Type B pancreatic cell (in vitro differentiated cells): ENCODE measurements around the gene RHOF. TPM values are rescaled to one million over a fixed set of nuclear protein-coding genes. Genes with fewer than 3 reads are reported as not detected.

Source experiments
- DNase-seq: peaks from one replicate; pipeline ENCODE4 v3.0.0; 2021; ENCODE audit warnings: mixed read lengths; ENCODE audit not compliant: unreplicated experiment; ENCODE audit errors: extremely low spot score
- H3K27ac Mint-ChIP-seq: 2 replicates; pipeline ENCODE4 v1.8.0; 2021; ENCODE audit warnings: mild to moderate bottlenecking, mixed read lengths
- H3K27me3 Mint-ChIP-seq: 2 replicates; pipeline ENCODE4 v1.8.0; 2021; ENCODE audit warnings: mixed read lengths
- H3K36me3 Mint-ChIP-seq: 2 replicates; pipeline ENCODE4 v1.8.0; 2021; ENCODE audit warnings: mixed read lengths
- H3K4me1 Mint-ChIP-seq: one replicate; pipeline ENCODE4 v1.8.0; 2021; ENCODE audit warnings: mixed read lengths; ENCODE audit not compliant: unreplicated experiment
- H3K4me3 Mint-ChIP-seq: 2 replicates; pipeline ENCODE4 v1.8.0; 2021; ENCODE audit warnings: mild to moderate bottlenecking, mixed read lengths
- H3K9me3 Mint-ChIP-seq: 2 replicates; pipeline ENCODE4 v1.8.0; 2021; ENCODE audit warnings: mixed read lengths
- CTCF ChIP-seq: fragments of 200-600 bp; sonication (generic); conservative IDR thresholded peaks from 2 replicates; pipeline ENCODE4 v1.5.0; 2021; ENCODE audit warnings: antibody characterized with exemption, mild to moderate bottlenecking
- total RNA-seq: library from RNA; stranded (reverse); gene quantifications from 2 replicates; pipeline ENCODE4 v1.2.1, GENCODE V29; 2021; ENCODE audit warnings: low replicate concordance

RHOF gene
- total RNA-seq, 1 donor from 2014 or later: 26.0 TPM

DNA sequence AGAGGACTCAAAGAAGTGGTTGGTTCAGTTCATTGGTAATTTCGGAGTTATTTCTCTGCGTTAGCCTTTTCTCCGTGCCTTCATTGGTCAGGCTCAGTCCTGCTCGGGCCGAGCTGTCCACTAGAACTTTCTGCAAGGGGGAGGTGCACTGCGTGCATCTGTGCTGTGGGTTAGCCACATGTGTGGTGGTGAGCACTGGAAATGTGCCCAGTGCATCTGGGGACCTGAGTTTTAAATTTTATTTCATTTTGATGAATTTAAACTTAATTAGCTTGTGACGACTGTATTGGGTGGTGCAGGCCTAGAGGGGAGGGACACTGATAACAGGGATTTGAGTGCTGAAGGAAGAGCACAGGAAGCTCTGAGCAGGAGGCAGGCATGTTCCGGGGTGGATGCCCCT is 34.8 kb upstream of the RHOF start:
- no peak for DNase-seq
- Mint-ChIP-seq H3K4me1 (no peaks in the 10 kb centered on the region), H3K9me3 (no peaks in the 10 kb centered on the region), H3K36me3 (peaks cover 33% of the 10 kb centered on the region), H3K4me3 (no peak overlapping the region), H3K27me3 (no peaks in the 10 kb centered on the region), H3K27ac (no peak overlapping the region)
- TF ChIP-seq CTCF: no peak

DNA sequence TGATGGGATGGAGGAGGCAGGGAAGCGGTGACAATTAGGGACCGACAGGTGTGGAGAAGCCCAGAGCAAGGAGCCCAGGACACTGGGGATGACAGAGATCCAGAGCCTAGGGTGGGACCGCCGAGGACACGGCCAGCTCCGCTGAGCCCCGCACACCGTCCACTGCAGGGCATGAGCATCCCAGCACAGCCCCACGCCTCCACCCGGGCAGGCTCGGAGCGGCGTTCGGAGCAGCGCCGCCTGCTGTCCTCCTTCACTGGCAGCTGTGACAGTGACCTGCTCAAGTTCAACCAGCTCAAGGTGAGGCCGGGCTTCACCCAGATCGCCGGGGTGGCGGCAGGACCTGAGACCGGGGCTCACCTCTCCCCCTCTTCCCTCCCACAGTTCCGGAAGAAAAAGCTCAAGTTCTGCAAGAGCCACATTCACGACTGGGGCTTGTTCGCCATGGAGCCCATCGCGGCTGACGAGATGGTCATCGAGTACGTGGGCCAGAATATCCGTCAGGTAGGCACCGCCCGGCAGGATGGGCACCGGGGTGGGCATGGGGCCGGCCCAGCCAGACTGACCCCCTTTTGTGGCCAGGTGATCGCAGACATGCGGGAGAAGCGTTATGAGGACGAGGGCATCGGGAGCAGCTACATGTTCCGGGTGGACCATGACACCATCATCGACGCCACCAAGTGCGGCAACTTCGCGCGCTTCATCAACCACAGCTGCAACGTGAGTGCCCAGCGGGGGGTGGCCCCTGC is 34.0 kb upstream of the RHOF start:
- Mint-ChIP-seq H3K36me3 (peaks cover 33% of the 10 kb centered on the region), H3K4me3 (no peak overlapping the region)
- DNase-seq: no peak

DNA sequence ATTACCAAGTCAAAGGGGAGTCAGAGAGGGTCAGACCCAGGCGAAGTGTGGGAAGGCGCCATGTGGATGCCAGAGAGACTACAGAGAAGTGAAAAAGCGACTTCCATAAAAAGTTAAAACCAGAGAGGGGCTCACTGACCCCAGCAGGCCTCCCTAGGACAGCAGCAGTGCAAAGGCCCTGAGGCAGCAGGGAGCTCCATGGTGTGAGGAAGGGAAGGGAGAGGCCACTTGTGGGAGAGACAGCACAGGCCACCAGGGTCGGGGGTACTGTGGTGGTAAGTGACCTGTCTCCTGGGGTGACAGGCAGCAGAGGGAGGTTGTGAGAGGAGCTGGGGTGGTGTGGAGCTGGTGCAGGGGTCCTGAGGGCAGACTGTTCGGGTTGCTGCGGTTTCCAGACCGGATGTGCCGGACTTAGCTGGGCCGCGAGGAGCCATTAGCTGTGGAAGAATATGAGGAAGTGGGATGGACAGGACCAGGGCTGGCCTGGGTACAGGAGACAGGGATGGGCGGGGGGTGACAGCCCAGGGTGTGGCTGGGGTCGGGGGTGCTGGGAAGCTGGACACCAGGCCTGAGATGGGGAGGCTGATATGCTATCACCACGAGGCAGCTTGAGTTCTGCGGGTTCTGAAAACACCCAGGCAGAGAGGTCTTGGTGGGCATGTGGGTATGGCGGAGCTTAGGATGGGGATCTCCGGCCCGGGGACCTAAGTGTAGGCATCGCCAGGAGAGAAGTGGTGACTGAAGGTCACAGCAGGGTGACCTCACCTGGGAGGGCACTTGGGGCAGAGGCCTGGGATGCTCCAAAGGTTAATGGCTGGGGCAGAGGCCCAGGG is 33.0 kb upstream of the RHOF start:
- peaks cover 26% of the 10 kb centered on the region for H3K36me3 Mint-ChIP-seq

More for the DNA sequence above, 34.0 kb upstream of the RHOF start:
- Mint-ChIP-seq H3K9me3 (no peaks in the 10 kb centered on the region), H3K27ac (no peak overlapping the region), H3K4me1 (no peaks in the 10 kb centered on the region), H3K27me3 (no peaks in the 10 kb centered on the region)
- no peak for TF ChIP-seq CTCF

GRCh38 chr12:121825041-121825523 is 31.6 kb upstream of the RHOF start:
- Mint-ChIP-seq H3K4me1 (no peaks in the 10 kb centered on the region), H3K27me3 (no peaks in the 10 kb centered on the region), H3K9me3 (no peaks in the 10 kb centered on the region), H3K27ac (no peak overlapping the region), H3K4me3 (no peak overlapping the region), H3K36me3 (peaks cover 28% of the 10 kb centered on the region)
- no peak for TF ChIP-seq CTCF
- DNase-seq: no peak

More for the DNA sequence above, 33.0 kb upstream of the RHOF start:
- TF ChIP-seq CTCF: no peak
- H3K9me3 Mint-ChIP-seq: no peaks in the 10 kb centered on the region
- H3K4me3 Mint-ChIP-seq: no peak overlapping the region
- H3K27ac Mint-ChIP-seq: no peak overlapping the region
- no peak for DNase-seq
- no peaks in the 10 kb centered on the region for H3K27me3 Mint-ChIP-seq
- no peaks in the 10 kb centered on the region for H3K4me1 Mint-ChIP-seq

DNA sequence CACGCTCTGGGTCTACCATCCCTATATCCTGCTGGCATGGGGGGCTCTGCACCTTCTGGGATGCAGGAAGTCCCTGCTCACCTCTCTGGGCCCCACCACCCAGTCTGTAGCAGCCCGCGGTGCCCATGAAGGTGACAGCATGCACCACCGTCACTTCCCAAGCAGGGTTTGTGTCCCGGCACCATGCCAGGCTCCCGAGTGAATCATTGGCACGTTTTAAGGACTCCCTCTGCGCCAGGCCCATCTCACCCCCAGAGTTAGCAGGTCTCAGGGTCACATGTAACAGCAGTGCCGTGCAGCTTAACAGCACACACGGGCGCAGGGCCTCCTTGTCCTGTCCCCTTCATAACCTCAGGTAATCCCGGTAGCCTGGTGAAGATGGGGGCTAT is 30.2 kb upstream of the RHOF start:
- no peak overlapping the region for H3K27ac Mint-ChIP-seq
- no peaks in the 10 kb centered on the region for H3K9me3 Mint-ChIP-seq
- H3K27me3 Mint-ChIP-seq: no peaks in the 10 kb centered on the region
- DNase-seq: no peak
- H3K4me3 Mint-ChIP-seq: no peak overlapping the region
- H3K36me3 Mint-ChIP-seq: peaks cover 22% of the 10 kb centered on the region
- H3K4me1 Mint-ChIP-seq: no peaks in the 10 kb centered on the region
- no peak for TF ChIP-seq CTCF
